CD4-positive, alpha-beta T cell (primary cell): ENCODE data around the gene PRRT4. TPM values are rescaled to one million over a fixed set of nuclear protein-coding genes. Genes with fewer than 3 reads are reported as not detected.

Source experiments
- ATAC-seq: fragments of 200-7000 bp; cut with Tn5 transposase; one replicate; pipeline ENCODE4 v1.10.0; 2022; ENCODE audit warnings: mild to moderate bottlenecking; ENCODE audit not compliant: poor library complexity
- CTCF ChIA-PET: fragments of 350-600 bp; sonication (Branson Sonifier 250); formaldehyde crosslinking; loops from one replicate; lab custom pipeline; 2021; ENCODE audit warnings: antibody characterized with exemption, inconsistent platforms; lab: Charles Lee
- POLR2A ChIA-PET: fragments of 350-600 bp; sonication (Branson Sonifier 250); formaldehyde crosslinking; loops from one replicate; lab custom pipeline; 2021; ENCODE audit warnings: antibody characterized with exemption, inconsistent platforms; lab: Charles Lee
- DNase-seq, 14 experiments: peaks; one replicate each; pipeline ENCODE4 v3.0.0-alpha.2; 2013 to 2020; ENCODE audit warnings: mixed read lengths in 2 of 14
- H3K27ac ChIP-seq, 2 donors: one replicate each; pipeline versions ENCODE4 v1.5.1 to v1.7.0; 2013; ENCODE audit warnings: low read length in 2 of 2, low read depth in 1 of 2, mild to moderate bottlenecking in 1 of 2
- H3K27me3 ChIP-seq, 2 experiments: 1 replicate in 1 of 2; 2 replicates in 1 of 2; pipeline versions ENCODE4 v1.6.1 to v1.7.0; 2013; ENCODE audit warnings: low read length in 2 of 2, control low read depth in 1 of 2, mild to moderate bottlenecking in 1 of 2, moderate library complexity in 1 of 2; ENCODE audit not compliant: insufficient read depth in 2 of 2, control insufficient read depth in 1 of 2
- H3K36me3 ChIP-seq: one replicate; pipeline ENCODE4 v1.6.1; 2013; ENCODE audit warnings: low read length, control low read depth; ENCODE audit not compliant: insufficient read depth
- H3K4me1 ChIP-seq: one replicate; pipeline ENCODE4 v1.6.1; 2013; ENCODE audit warnings: low read length, control low read depth; ENCODE audit not compliant: insufficient read depth
- H3K4me3 ChIP-seq: one replicate; pipeline ENCODE4 v1.5.1; 2013; ENCODE audit warnings: mild to moderate bottlenecking, low read length, moderate library complexity
- H3K9me3 ChIP-seq, 2 experiments: 1 replicate in 1 of 2; 2 replicates in 1 of 2; pipeline versions ENCODE4 v1.6.1 to v1.7.0; 2013; ENCODE audit warnings: low read length in 2 of 2, mild to moderate bottlenecking in 2 of 2, control low read depth in 1 of 2, moderate library complexity in 1 of 2; ENCODE audit not compliant: control insufficient read depth in 1 of 2, insufficient read depth in 1 of 2
- H3K27ac Mint-ChIP-seq: one replicate; pipeline ENCODE4 v1.8.0; 2020; ENCODE audit warnings: mixed read lengths
- H3K27me3 Mint-ChIP-seq: one replicate; pipeline ENCODE4 v1.8.0; 2021; ENCODE audit warnings: mixed read lengths
- H3K36me3 Mint-ChIP-seq: one replicate; pipeline ENCODE4 v1.8.0; 2021; ENCODE audit warnings: low read depth, mixed read lengths
- H3K4me1 Mint-ChIP-seq: one replicate; pipeline ENCODE4 v1.8.0; 2021; ENCODE audit warnings: low read depth, mixed read lengths
- H3K4me3 Mint-ChIP-seq: one replicate; pipeline ENCODE4 v1.8.0; 2020; ENCODE audit warnings: mild to moderate bottlenecking, mixed read lengths
- H3K9me3 Mint-ChIP-seq: one replicate; pipeline ENCODE4 v1.8.0; 2020; ENCODE audit warnings: mixed read lengths
- CTCF ChIP-seq: fragments of 200-600 bp; IDR thresholded peaks from one replicate; pipeline ENCODE4 v1.8.0; 2022; ENCODE audit warnings: antibody characterized with exemption, mild to moderate bottlenecking
- intact Hi-C, 2 experiments: fragments of 100-400 bp; cut with DNase I in 1 of 2; cut with micrococcal nuclease in 1 of 2; formaldehyde crosslinking; loops; one replicate each; pipeline versions ENCODE4 v1.15.1 to v1.9.0; 2023 to 2025; cut with DNase I, micrococcal nuclease
- total RNA-seq, 174 experiments: library from RNA in 2 of 174; stranded (reverse) in 2 of 174; gene quantifications; one replicate each; pipeline ENCODE4 v1.2.3 and lab custom pipeline; 2021 to 2026

Gene PRRT4
- total RNA-seq, 2 experiments from 2014 or later: 0.47 to 0.63 TPM

GRCh38 chr7:128309124-128309523 lies 52.4 kb downstream of the PRRT4 start:
- ATAC-seq: no peak
- intact Hi-C loops: no loop called here
- ChIA-PET CTCF (no interaction called here), POLR2A (no interaction called here)
- H3K36me3 Mint-ChIP-seq: peaks cover 89% of the 10 kb centered on the region
- H3K9me3 Mint-ChIP-seq: no peaks in the 10 kb centered on the region
- Histone ChIP-seq H3K4me1 (no peaks in the 10 kb centered on the region), H3K27me3 (no peaks in the 10 kb centered on the region), H3K27ac (no peak overlapping the region), H3K36me3 (peaks cover 89% of the 10 kb centered on the region), H3K9me3 (no peaks in the 10 kb centered on the region), H3K4me3 (no peak overlapping the region)
- no peak for TF ChIP-seq CTCF
- DNase-seq: no peak
- H3K27me3 Mint-ChIP-seq: no peaks in the 10 kb centered on the region
- no peak overlapping the region for H3K4me3 Mint-ChIP-seq
- no peaks in the 10 kb centered on the region for H3K4me1 Mint-ChIP-seq
- no peak overlapping the region for H3K27ac Mint-ChIP-seq

- Histone ChIP-seq H3K4me3 (no peak overlapping the region), H3K27me3 (no peaks in the 10 kb centered on the region), H3K9me3 (no peaks in the 10 kb centered on the region), H3K4me1 (no peaks in the 10 kb centered on the region), H3K36me3 (peaks cover 71% of the 10 kb centered on the region), H3K27ac (no peak overlapping the region)
- no peak for DNase-seq
- Mint-ChIP-seq H3K4me3 (no peak overlapping the region), H3K36me3 (peaks cover 88% of the 10 kb centered on the region), H3K27ac (no peak overlapping the region), H3K9me3 (no peaks in the 10 kb centered on the region), H3K27me3 (no peaks in the 10 kb centered on the region), H3K4me1 (no peaks in the 10 kb centered on the region)
- POLR2A ChIA-PET: no interaction called here
- ATAC-seq: no peak
- no peak for TF ChIP-seq CTCF
- intact Hi-C loops: no loop called here
- CTCF ChIA-PET: no interaction called here
These were observed 54.4 kb downstream of the PRRT4 start for GRCh38 chr7:128307061-128307460.

GRCh38 chr7:128304212-128304611 lies 57.3 kb downstream of the PRRT4 start:
- Mint-ChIP-seq H3K4me3 (no peak overlapping the region), H3K9me3 (no peaks in the 10 kb centered on the region), H3K27me3 (no peaks in the 10 kb centered on the region), H3K4me1 (no peaks in the 10 kb centered on the region), H3K36me3 (peaks cover 73% of the 10 kb centered on the region), H3K27ac (no peak overlapping the region)
- no peak overlapping the region for H3K27ac ChIP-seq
- DNase-seq (no peak), ATAC-seq (no peak)
- ChIA-PET POLR2A (no interaction called here), CTCF (no interaction called here)
- no peaks in the 10 kb centered on the region for H3K27me3 ChIP-seq
- intact Hi-C loops: no loop called here
- TF ChIP-seq CTCF: no peak
- H3K9me3 ChIP-seq: no peaks in the 10 kb centered on the region
- no peaks in the 10 kb centered on the region for H3K4me1 ChIP-seq
- no peak overlapping the region for H3K4me3 ChIP-seq
- H3K36me3 ChIP-seq: peaks cover 45% of the 10 kb centered on the region
